Panc1 (cell line): ENCODE results near the gene RPN2.

Experiments
- POLR2AphosphoS5 ChIP-seq: IDR thresholded peaks from 2 replicates; pipeline ENCODE4 v1.6.1; 2012; ENCODE audit warnings: mild to moderate bottlenecking, low read depth, low read length, moderate library complexity
- REST ChIP-seq, 2 experiments: IDR thresholded peaks; 2 replicates each; pipeline ENCODE4 v1.6.1; 2011 to 2012; ENCODE audit warnings: low read depth in 2 of 2, control low read depth in 1 of 2, low read length in 1 of 2, mild to moderate bottlenecking in 1 of 2, moderate library complexity in 1 of 2; ENCODE audit not compliant: insufficient read depth in 1 of 2
- TF ChIP-seq, protein P1 (sequence below): fragments of 450-650 bp; IDR thresholded peaks from 2 replicates; pipeline ENCODE4 v1.5.1; 2017; ENCODE audit warnings: mild to moderate bottlenecking

DNA sequence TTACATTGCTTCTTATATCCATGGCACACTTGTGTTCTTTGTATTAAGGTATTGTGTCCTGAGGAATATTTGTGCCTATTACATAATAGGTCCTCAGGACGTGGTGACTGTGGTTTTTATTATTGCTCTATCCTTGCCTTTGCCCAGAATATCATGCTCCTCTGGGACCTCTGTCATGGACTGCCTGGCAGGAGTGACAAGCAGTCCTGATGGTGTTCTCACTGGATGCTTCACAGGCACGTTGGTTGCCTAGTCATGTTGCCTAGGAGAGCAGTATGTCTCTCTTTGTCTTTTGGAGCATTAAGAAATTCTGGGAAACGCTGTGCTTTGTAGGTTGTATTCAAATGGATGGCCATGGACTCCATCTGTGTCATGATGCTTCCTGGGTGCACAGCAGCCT, 24.9 kb downstream of the RPN2 start:
- TF ChIP-seq REST (IDR thresholded peaks at IDR 0.05; ENCODE audit: insufficient read depth in 1 of 2, low read depth in 2 of 2, low read length in 1 of 2): no peak
- TF ChIP-seq, protein P1, sequence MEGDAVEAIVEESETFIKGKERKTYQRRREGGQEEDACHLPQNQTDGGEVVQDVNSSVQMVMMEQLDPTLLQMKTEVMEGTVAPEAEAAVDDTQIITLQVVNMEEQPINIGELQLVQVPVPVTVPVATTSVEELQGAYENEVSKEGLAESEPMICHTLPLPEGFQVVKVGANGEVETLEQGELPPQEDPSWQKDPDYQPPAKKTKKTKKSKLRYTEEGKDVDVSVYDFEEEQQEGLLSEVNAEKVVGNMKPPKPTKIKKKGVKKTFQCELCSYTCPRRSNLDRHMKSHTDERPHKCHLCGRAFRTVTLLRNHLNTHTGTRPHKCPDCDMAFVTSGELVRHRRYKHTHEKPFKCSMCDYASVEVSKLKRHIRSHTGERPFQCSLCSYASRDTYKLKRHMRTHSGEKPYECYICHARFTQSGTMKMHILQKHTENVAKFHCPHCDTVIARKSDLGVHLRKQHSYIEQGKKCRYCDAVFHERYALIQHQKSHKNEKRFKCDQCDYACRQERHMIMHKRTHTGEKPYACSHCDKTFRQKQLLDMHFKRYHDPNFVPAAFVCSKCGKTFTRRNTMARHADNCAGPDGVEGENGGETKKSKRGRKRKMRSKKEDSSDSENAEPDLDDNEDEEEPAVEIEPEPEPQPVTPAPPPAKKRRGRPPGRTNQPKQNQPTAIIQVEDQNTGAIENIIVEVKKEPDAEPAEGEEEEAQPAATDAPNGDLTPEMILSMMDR: no peak
- TF ChIP-seq POLR2AphosphoS5: no peak
